Measurements from ENCODE around the gene OR11G2.
"Not testable (repeated sequence)": the region's sequence is repeated elsewhere in the genome, so short reads cannot be mapped to it uniquely, and the experiment has no call there.

OR11G2 gene

GRCh38 chr14:20167091-20167490, 23.6 kb upstream of the OR11G2 start:
- Histone ChIP-seq H3K4me3 (ENCODE audit: insufficient read depth in 1 of 2, low read depth in 1 of 2, low read length in 2 of 2) (no peak overlapping the region), H3K18ac (ENCODE audit: low read depth in 1 of 2, low read length in 2 of 2) (no peak overlapping the region), H3K36me3 (ENCODE audit: control insufficient read depth in 1 of 2, insufficient read depth in 2 of 2, low read depth in 1 of 2, low read length in 2 of 2) (no peaks in the 10 kb centered on the region), H2BK120ac (ENCODE audit: low read depth, low read length) (no peak overlapping the region), H3K79me1 (replicated peaks; ENCODE audit: low read length, poor library complexity, severe bottlenecking) (no peaks in the 10 kb centered on the region), H3K23ac (ENCODE audit: low read length in 2 of 2) (no peak overlapping the region), H2AK5ac (ENCODE audit: low read length, severe bottlenecking) (no peak overlapping the region), H2BK5ac (ENCODE audit: low read depth, low read length, poor library complexity, severe bottlenecking) (no peak overlapping the region), H4K91ac (ENCODE audit: low read length) (no peak overlapping the region), H3K27ac (ENCODE audit: low read length, poor library complexity, severe bottlenecking) (no peak overlapping the region), H2AFZ (ENCODE audit: low read depth, low read length) (no peak overlapping the region), H3K4me1 (ENCODE audit: control insufficient read depth, insufficient read depth, low read depth, low read length) (no peaks in the 10 kb centered on the region), H3K27me3 (ENCODE audit: control insufficient read depth in 1 of 2, insufficient read depth in 1 of 2, low read length in 2 of 2) (no peaks in the 10 kb centered on the region), H3K4me2 (ENCODE audit: low read length, poor library complexity, severe bottlenecking) (no peak overlapping the region), H3K14ac (ENCODE audit: low read length in 2 of 2) (no peak overlapping the region), H2BK15ac (ENCODE audit: low read depth, poor library complexity, severe bottlenecking) (no peak overlapping the region), H2BK12ac (ENCODE audit: low read length in 2 of 2) (no peak overlapping the region), H3K9ac (ENCODE audit: low read length) (no peak overlapping the region), H4K8ac (ENCODE audit: low read length) (no peak overlapping the region), H3K4ac (ENCODE audit: low read depth in 1 of 2, low read length in 2 of 2) (no peak overlapping the region), H3K9me3 (ENCODE audit: control insufficient read depth, low read length) (peaks cover 35% of the 10 kb centered on the region)
- no peak for DNase-seq

GRCh38 chr14:20169852-20170251, 20.8 kb upstream of the OR11G2 start:
- not testable (repeated sequence) for H3K4me2 ChIP-seq (ENCODE audit: low read length, poor library complexity, severe bottlenecking); H3K36me3 ChIP-seq (ENCODE audit: control insufficient read depth in 1 of 2, insufficient read depth in 2 of 2, low read depth in 1 of 2, low read length in 2 of 2); H3K4ac ChIP-seq (ENCODE audit: low read depth in 1 of 2, low read length in 2 of 2); H3K18ac ChIP-seq (ENCODE audit: low read depth in 1 of 2, low read length in 2 of 2); H2AFZ ChIP-seq (ENCODE audit: low read depth, low read length); H3K79me1 ChIP-seq (replicated peaks; ENCODE audit: low read length, poor library complexity, severe bottlenecking); DNase-seq; H2BK12ac ChIP-seq (ENCODE audit: low read length in 2 of 2); H3K9ac ChIP-seq (ENCODE audit: low read length); H4K91ac ChIP-seq (ENCODE audit: low read length); H2BK15ac ChIP-seq (ENCODE audit: low read depth, poor library complexity, severe bottlenecking); H2BK120ac ChIP-seq (ENCODE audit: low read depth, low read length); H2BK5ac ChIP-seq (ENCODE audit: low read depth, low read length, poor library complexity, severe bottlenecking); H3K23ac ChIP-seq (ENCODE audit: low read length in 2 of 2); H3K27ac ChIP-seq (ENCODE audit: low read length, poor library complexity, severe bottlenecking); H3K4me3 ChIP-seq (ENCODE audit: insufficient read depth in 1 of 2, low read depth in 1 of 2, low read length in 2 of 2); H3K4me1 ChIP-seq (ENCODE audit: control insufficient read depth, insufficient read depth, low read depth, low read length); H3K14ac ChIP-seq (ENCODE audit: low read length in 2 of 2); H3K27me3 ChIP-seq (ENCODE audit: control insufficient read depth in 1 of 2, insufficient read depth in 1 of 2, low read length in 2 of 2); H4K8ac ChIP-seq (ENCODE audit: low read length); H2AK5ac ChIP-seq (ENCODE audit: low read length, severe bottlenecking)
- H3K9me3 ChIP-seq (ENCODE audit: control insufficient read depth, low read length) = peaks cover 11% of the 10 kb centered on the region

- not testable (repeated sequence) for H3K18ac ChIP-seq (ENCODE audit: low read depth in 1 of 2, low read length in 2 of 2); H3K23ac ChIP-seq (ENCODE audit: low read length in 2 of 2); H3K4me2 ChIP-seq (ENCODE audit: low read length, poor library complexity, severe bottlenecking); H2BK12ac ChIP-seq (ENCODE audit: low read length in 2 of 2); H2AFZ ChIP-seq (ENCODE audit: low read depth, low read length); H3K36me3 ChIP-seq (ENCODE audit: control insufficient read depth in 1 of 2, insufficient read depth in 2 of 2, low read depth in 1 of 2, low read length in 2 of 2); H3K27me3 ChIP-seq (ENCODE audit: control insufficient read depth in 1 of 2, insufficient read depth in 1 of 2, low read length in 2 of 2); H2BK15ac ChIP-seq (ENCODE audit: low read depth, poor library complexity, severe bottlenecking); H3K79me1 ChIP-seq (replicated peaks; ENCODE audit: low read length, poor library complexity, severe bottlenecking); DNase-seq; H2BK5ac ChIP-seq (ENCODE audit: low read depth, low read length, poor library complexity, severe bottlenecking); H2AK5ac ChIP-seq (ENCODE audit: low read length, severe bottlenecking); H3K4me1 ChIP-seq (ENCODE audit: control insufficient read depth, insufficient read depth, low read depth, low read length); H3K9ac ChIP-seq (ENCODE audit: low read length); H3K9me3 ChIP-seq (ENCODE audit: control insufficient read depth, low read length); H3K14ac ChIP-seq (ENCODE audit: low read length in 2 of 2); H4K8ac ChIP-seq (ENCODE audit: low read length); H3K4ac ChIP-seq (ENCODE audit: low read depth in 1 of 2, low read length in 2 of 2); H2BK120ac ChIP-seq (ENCODE audit: low read depth, low read length); H3K4me3 ChIP-seq (ENCODE audit: insufficient read depth in 1 of 2, low read depth in 1 of 2, low read length in 2 of 2); H4K91ac ChIP-seq (ENCODE audit: low read length); H3K27ac ChIP-seq (ENCODE audit: low read length, poor library complexity, severe bottlenecking)
Measured at GRCh38 chr14:20174205-20174604, 16.5 kb upstream of the OR11G2 start.

DNA sequence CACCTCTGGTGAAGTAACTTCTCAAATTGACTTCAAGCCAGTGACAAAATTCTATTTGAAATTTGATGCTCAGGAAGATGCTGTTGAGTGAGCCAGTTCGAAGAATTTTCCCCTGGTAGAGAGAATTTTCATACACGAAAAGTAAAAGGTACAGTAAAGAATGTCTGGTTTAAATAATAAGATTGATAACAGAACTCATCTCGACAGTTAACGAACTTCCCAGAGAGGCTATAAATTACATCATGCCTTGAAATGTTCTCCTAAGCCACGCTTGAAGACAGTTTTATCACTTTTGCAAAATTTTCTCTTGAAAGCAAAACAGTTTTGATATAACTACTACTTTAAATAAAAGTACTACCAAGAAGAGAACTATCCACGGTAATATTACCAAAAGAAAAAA, 14.4 kb upstream of the OR11G2 start:
- H3K9ac ChIP-seq (ENCODE audit: low read length) = no peak overlapping the region
- 50% methylated on average over 1 of the region's 6 CpGs for WGBS
- no peak overlapping the region for H3K23ac ChIP-seq (ENCODE audit: low read length in 2 of 2)

More for the DNA sequence above, 14.4 kb upstream of the OR11G2 start:
- H3K9me3 ChIP-seq (ENCODE audit: control insufficient read depth, low read length) = no peaks in the 10 kb centered on the region
- no peak overlapping the region for H2AFZ ChIP-seq (ENCODE audit: low read depth, low read length)
- H3K4me3 ChIP-seq (ENCODE audit: insufficient read depth in 1 of 2, low read depth in 1 of 2, low read length in 2 of 2) = no peak overlapping the region
- H2AK5ac ChIP-seq (ENCODE audit: low read length, severe bottlenecking) = no peak overlapping the region
- DNase-seq = no peak
- no peaks in the 10 kb centered on the region for H3K36me3 ChIP-seq (ENCODE audit: control insufficient read depth in 1 of 2, insufficient read depth in 2 of 2, low read depth in 1 of 2, low read length in 2 of 2)
- no peak overlapping the region for H2BK120ac ChIP-seq (ENCODE audit: low read depth, low read length)
- H2BK15ac ChIP-seq (ENCODE audit: low read depth, poor library complexity, severe bottlenecking) = no peak overlapping the region
- no peak overlapping the region for H3K4ac ChIP-seq (ENCODE audit: low read depth in 1 of 2, low read length in 2 of 2)
- no peaks in the 10 kb centered on the region for H3K4me1 ChIP-seq (ENCODE audit: control insufficient read depth, insufficient read depth, low read depth, low read length)
- no peaks in the 10 kb centered on the region for H3K27me3 ChIP-seq (ENCODE audit: control insufficient read depth in 1 of 2, insufficient read depth in 1 of 2, low read length in 2 of 2)
- H3K4me2 ChIP-seq (ENCODE audit: low read length, poor library complexity, severe bottlenecking) = no peak overlapping the region
- no peak overlapping the region for H3K18ac ChIP-seq (ENCODE audit: low read depth in 1 of 2, low read length in 2 of 2)
- H4K8ac ChIP-seq (ENCODE audit: low read length) = no peak overlapping the region
- H4K91ac ChIP-seq (ENCODE audit: low read length) = no peak overlapping the region
- H3K79me1 ChIP-seq (replicated peaks; ENCODE audit: low read length, poor library complexity, severe bottlenecking) = no peaks in the 10 kb centered on the region
- no peak overlapping the region for H3K14ac ChIP-seq (ENCODE audit: low read length in 2 of 2)
- no peak overlapping the region for H2BK12ac ChIP-seq (ENCODE audit: low read length in 2 of 2)
- H3K27ac ChIP-seq (ENCODE audit: low read length, poor library complexity, severe bottlenecking) = no peak overlapping the region
- H2BK5ac ChIP-seq (ENCODE audit: low read depth, low read length, poor library complexity, severe bottlenecking) = no peak overlapping the region
